GM21717 (cell line): ENCODE results near the gene SLC8B1.
"Not testable (repeated sequence)": the region's sequence is repeated elsewhere in the genome, so short reads cannot be mapped to it uniquely, and the experiment has no call there.

ENCODE experiments used
- ATAC-seq: cut with Tn5 transposase; IDR thresholded peaks from one replicate; pipeline ENCODE4 v1.9.1; 2021; ENCODE audit warnings: mild to moderate bottlenecking, moderate library complexity; ENCODE audit not compliant: unreplicated experiment

SLC8B1 gene

DNA sequence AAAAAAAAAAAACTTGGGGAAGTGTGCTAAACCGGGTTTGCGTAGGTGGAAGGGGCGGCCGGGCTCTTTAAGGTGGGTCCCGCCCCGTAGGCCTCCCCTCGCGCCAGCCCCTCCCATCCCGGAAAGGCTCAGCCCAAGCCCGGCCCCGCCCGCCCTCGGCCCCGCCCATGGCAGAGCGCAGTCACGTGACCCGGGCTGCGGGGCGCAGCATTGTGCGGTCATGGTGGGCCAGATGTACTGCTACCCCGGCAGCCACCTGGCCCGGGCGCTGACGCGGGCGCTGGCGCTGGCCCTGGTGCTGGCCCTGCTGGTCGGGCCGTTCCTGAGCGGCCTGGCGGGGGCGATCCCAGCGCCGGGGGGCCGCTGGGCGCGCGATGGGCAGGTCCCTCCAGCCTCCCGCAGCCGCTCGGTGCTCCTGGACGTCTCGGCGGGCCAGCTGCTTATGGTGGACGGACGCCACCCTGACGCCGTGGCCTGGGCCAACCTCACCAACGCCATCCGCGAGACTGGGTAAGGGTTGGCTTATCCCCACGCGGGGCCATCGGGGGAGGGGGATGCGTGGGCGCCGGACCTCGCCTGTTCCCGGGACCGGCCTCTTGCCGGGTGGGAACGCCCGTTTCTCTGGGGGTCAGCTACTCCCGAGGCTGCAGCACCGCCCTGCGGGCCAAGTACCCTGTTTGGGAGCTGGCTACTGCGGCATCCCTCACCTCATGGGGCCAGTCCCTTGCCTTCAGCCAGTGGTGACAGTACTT, 23.6 kb upstream of the SLC8B1 start, which contains the start of gene PLBD2:
Gene PLBD2 (plus strand): TSS at position 207 of the 752 bp plus-strand sequence. CDS start 14 bp downstream, at position 221.
- peak; percentile 81 for ATAC-seq

DNA sequence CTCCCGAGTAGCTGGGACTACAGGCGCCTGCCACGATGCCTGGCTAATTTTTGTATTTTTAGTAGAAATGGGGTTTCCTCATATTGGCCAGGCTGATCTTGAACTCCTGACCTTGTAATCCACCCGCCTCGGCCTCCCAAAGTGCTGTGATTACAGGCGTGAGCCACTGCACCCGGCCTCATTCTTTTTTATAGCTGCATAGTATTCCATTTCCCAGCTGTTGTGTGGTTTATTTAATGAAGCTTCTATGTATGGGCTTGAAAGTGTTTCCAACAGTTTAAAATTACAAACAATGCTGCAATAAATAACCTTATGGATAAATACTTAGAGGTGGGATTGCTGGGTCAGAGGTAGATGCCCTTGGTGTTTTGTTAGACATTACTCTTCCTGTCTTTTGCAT, 19.3 kb upstream of the SLC8B1 start:
- ATAC-seq = not testable (repeated sequence)

GRCh38 chr12:113351089-113351488, 16.2 kb upstream of the SLC8B1 start:
- ATAC-seq = no peak

GRCh38 chr12:113348849-113349536, 14.1 kb upstream of the SLC8B1 start:
- no peak for ATAC-seq

DNA sequence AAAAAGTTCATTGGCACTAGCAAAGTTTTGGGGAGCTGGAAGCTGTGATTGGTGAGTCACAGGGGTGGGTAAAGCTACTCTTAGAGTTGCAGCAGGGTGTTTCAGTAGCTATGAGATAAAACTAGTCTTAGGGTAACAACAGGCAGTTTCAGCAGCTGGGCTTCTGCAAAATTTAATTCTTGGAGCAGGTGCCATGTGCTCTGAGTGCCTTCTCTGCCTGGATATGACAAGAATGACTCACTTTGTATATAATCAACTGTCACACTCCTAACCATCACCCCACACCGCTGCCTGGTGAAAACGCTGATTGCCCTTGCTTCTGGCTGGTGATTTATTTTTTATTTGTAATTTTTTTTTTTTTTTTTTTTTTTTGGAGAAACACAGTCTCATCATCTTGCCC, 13.0 kb upstream of the SLC8B1 start:
- ATAC-seq = no peak

DNA sequence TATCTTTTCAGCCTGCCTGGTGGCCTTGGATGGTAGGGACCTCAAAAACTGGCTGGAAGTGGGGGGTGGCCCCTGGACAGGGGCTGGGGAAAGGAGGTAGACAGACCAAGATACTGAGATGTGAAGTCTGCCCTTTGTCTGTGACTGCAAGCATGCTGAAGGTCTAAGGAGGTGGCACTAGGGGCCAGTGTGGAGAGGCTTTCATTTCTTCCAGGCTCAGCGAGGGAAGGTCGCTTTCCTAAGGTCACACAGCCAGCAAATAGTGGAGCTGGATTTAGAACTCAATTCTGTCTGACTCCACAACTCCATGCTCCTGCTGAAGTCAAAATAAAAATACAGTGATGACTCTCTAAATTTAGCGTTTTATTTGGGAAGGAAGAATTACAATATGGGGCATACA, 12.2 kb upstream of the SLC8B1 start:
- ATAC-seq = no peak

- ATAC-seq = no peak
Measured at GRCh38 chr12:113346353-113346752, 11.4 kb upstream of the SLC8B1 start.

DNA sequence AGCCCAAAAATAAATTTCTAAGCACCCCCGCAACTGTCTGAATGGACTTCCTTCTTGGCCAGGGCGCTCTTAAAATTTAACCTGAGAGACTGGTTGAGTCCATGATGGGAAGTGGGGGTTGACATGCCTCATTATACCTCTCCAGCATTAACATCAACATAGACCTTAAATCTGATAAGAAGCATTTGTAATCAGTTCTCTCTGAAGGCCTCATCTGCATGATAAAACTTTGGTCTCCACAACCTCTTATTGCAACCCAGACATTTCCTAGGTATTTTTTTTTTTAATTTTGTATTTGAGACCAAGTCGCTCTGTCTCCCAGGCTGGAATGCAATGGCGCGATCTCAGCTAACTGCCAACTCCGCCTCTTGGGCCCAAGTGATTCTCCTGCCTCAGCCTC, 10.4 kb upstream of the SLC8B1 start:
- ATAC-seq = no peak

- ATAC-seq = no peak
Measured at GRCh38 chr12:113341535-113341934, 6.6 kb upstream of the SLC8B1 start.

GRCh38 chr12:113340061-113340460, 5.2 kb upstream of the SLC8B1 start:
- ATAC-seq = no peak

- ATAC-seq = no peak
Measured at GRCh38 chr12:113339540-113339939, 4.6 kb upstream of the SLC8B1 start.

- ATAC-seq = no peak
Measured at GRCh38 chr12:113333877-113334785, 778 bp downstream of the SLC8B1 start.

- no peak for ATAC-seq
Measured at GRCh38 chr12:113333418-113333750, 1.5 kb downstream of the SLC8B1 start.

DNA sequence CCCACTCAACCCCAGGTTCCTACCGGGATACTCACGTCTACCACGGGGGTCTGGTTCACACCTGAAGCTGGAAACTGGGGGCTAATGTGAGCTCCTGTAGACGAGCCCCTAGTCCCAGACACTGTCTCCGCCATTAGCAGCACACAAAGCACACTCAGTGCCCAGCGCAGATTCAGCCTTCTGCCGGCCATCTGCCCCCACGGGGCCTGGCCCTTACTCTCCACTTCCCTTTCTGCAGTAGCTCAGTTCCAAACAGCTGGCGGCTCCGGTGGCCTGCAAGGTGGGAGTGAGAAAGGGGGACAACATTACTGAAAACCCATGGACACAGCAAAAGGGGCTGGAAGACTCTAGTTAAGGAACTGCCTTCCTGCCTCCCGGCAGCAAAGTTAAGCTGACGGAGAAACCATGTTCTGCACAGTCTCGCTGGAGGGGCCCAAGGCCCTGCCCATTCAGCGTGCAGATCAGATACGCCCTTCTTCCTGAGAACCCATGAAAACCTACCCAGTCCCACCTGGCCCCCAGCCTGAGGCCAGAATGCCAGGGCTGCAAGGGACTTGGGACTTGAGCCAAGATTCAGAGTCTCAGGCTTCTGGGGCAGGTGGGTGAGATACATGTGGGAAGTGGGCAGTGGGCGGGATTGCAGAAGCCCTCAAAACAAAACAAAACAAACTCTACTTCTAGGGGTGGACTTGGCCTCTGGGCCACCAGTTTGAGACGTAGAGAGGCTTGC, 2.1 kb downstream of the SLC8B1 start:
- no peak for ATAC-seq

DNA sequence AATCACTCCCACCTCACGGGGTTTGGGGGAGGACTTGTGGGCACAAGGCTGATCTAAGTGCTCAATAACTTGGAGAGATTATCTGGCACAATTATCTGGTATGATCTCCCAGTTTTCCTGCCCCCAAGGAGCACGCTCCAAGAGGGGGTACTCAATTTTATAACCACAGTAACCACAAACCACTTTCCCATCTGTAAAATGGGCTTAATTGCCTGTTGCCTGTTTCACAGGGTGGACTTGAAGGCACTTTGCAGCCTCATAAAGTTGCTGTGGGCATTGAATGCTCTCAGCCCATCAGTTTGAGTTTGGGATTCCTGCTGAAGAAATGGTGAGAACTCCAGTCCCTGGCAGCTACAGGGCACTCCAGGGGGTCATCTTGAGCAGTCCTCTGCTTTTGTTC, 4.4 kb downstream of the SLC8B1 start:
- no peak for ATAC-seq

DNA sequence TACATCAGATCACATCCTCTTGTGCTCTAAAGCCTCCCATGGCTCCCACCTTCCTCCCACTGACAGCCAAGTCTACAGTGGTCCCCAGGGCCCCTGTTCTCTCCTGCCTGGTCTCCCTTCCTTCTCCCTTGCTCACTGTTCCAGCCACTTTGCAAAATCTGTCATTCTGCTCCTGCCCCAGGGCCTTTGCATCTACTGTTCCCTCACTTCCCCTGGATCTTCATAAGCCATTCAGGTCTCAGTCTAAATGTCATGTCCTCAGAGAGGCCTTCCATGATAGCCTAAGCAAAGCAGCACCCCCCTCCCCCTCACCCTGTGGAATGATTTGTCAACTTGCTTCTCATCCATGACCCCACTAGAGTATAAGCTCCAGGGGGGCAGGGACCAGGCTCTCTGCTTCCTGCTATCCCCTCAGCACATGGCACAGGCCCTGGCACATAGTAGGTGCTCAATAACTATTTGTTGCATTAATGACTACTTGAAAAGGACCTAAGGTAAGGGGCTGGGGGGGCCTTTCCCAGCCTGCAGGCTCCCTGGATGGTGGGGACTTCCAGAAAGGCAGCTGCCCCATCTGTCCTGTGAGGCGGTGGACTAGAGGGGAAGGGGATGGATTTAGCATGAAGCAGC, 5.0 kb downstream of the SLC8B1 start:
- ATAC-seq = no peak

DNA sequence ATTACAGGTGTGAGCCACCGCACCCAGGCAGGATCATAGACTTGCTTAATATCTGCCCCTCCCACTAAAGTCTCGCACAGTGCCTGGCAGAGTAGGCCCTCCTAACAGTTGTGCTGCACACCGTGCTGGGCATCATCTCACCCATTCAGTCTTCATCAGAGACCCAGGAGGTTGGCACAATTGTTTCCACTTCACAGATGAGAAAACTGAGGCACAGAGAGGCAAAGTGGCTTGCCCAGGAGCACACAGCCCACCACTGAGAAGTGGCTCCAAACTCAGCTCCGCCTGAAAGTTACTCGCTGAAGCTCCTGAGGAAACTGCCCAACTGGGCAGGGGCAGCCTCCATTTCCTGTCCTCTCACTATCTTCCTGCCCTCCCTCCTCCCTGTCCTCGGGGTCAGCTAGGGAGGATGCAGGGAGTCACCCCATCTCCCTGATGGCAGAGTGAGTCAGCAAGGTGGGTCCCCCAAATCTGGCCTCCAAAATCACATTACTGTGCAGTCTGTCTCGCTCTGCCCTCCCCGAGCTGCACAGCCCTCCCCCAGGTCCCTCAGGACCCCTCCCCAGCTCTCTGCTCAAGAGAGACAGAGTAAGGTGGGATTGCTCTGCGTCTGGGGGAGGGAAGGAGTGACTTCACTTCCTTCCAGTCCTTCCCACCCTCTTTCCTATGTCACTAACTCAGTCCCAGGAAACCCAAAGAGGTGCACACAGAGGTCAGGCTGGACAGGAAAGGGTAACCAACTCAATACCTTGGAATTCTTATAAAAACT, 5.7 kb downstream of the SLC8B1 start:
- no peak for ATAC-seq

DNA sequence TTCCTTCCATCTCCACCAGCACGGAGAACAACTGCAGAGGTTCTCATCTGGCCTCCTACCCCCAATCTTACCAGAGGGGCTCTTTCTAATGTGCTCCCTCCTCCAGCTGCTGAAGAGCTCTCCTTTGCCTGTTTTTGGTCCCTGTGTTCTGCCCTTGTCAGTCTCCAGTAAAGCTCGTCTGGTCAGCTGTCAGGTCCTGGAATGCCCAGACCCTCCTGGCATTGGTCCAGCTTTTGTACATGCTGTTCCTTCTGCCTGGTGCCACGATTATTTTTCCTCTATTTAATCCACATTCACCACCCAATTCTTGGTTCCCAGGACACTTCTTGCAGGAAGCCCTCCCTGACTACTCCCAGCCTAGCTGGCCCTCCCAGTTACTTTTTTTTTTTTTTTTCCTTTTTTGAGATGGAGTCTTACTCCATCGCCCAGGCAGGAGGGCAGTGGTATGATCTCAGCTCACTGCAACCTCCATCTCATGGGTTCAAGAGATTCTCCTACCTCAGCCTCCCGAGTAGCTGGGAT, 6.5 kb downstream of the SLC8B1 start:
- ATAC-seq = no peak

- ATAC-seq = no peak
Measured at GRCh38 chr12:113326775-113327395, 8.0 kb downstream of the SLC8B1 start.
